HCT116 (cell line): Measurements from ENCODE around the gene PPP2R3C. TPM values are rescaled to one million over a fixed set of nuclear protein-coding genes. Genes with fewer than 3 reads are reported as not detected.

Experiments
- ATAC-seq: fragments of 200-7000 bp; cut with Tn5 transposase; 2 replicates; pipeline ENCODE4 v1.9.1; 2020; ENCODE audit warnings: mild to moderate bottlenecking, moderate library complexity
- BruUV-seq: library from RNA; stranded (reverse); fragments of 400-500 nt; replicated peaks from 2 replicates; lab custom pipeline; 2021; lab: Mats Ljungman, UMichigan
- CTCF ChIA-PET: fragments of 300-600 bp; sonication (Branson Sonifier 250); formaldehyde crosslinking; loops from one replicate; lab custom pipeline; 2021; ENCODE audit warnings: antibody characterized with exemption; lab: Charles Lee
- POLR2A ChIA-PET: fragments of 300-600, 350-600 bp; sonication (Branson Sonifier 250); formaldehyde crosslinking; loops from one replicate; lab custom pipeline; 2021; ENCODE audit warnings: antibody characterized with exemption; lab: Charles Lee
- RAD21 ChIA-PET, 2 experiments: fragments of 300-600 bp; sonication (Branson Sonifier 250); formaldehyde crosslinking; loops; one replicate each; lab custom pipeline; 2023; ENCODE audit warnings: low total read pairs in 2 of 2; ENCODE audit not compliant: uncharacterized antibody in 2 of 2, unreplicated experiment in 2 of 2, low non-redundant PET in 1 of 2; lab: Charles Lee
- DNase-seq: peaks from one replicate; pipeline ENCODE4 v3.0.0-alpha.2; 2010; ENCODE audit warnings: low read depth, low spot score
- H2AFZ ChIP-seq: fragments of 200-600 bp; shearing (Covaris generic), sonication (generic); 2 replicates; pipeline ENCODE4 v1.6.1; 2017; ENCODE audit warnings: low read depth, mixed run types, mixed read lengths, antibody characterized with exemption, low read length; ENCODE audit not compliant: poor library complexity, severe bottlenecking
- H3K27ac ChIP-seq: 2 replicates; pipeline ENCODE4 v1.5.1; 2012; ENCODE audit warnings: low read depth, low read length
- H3K27me3 ChIP-seq: fragments of 200-600 bp; sonication (generic); 2 replicates; pipeline ENCODE4 v1.6.1; 2016; ENCODE audit warnings: mixed run types, low read length, mixed read lengths; ENCODE audit not compliant: insufficient read depth
- H3K36me3 ChIP-seq, 2 experiments: fragments of 200-500 bp in 1 of 2; fragments of 200-600 bp in 1 of 2; sonication (Bioruptor generic) in 1 of 2; sonication (generic) in 1 of 2; 2 replicates each; pipeline versions ENCODE4 v1.5.1 to v1.6.1; 2014 to 2016; ENCODE audit warnings: low read length in 2 of 2, inconsistent platforms in 1 of 2, mixed read lengths in 1 of 2, mixed run types in 1 of 2; ENCODE audit not compliant: insufficient read depth in 2 of 2, control insufficient read depth in 1 of 2
- H3K4me1 ChIP-seq, 2 experiments: fragments of 200-600 bp in 1 of 2; sonication (generic) in 1 of 2; 2 replicates each; pipeline versions ENCODE4 v1.5.1 to v1.6.1; 2012 to 2017; ENCODE audit warnings: low read length in 2 of 2, inconsistent platforms in 1 of 2, mild to moderate bottlenecking in 1 of 2, mixed read lengths in 1 of 2, mixed run types in 1 of 2, moderate library complexity in 1 of 2; ENCODE audit not compliant: insufficient read depth in 2 of 2, control insufficient read depth in 1 of 2
- H3K4me2 ChIP-seq: fragments of 200-600 bp; sonication (generic); 2 replicates; pipeline ENCODE4 v1.6.1; 2017; ENCODE audit warnings: mixed run types, low read length, mixed read lengths
- H3K4me3 ChIP-seq, 2 experiments: fragments of 200-600 bp in 1 of 2; sonication (generic) in 1 of 2; replicated peaks in 1 of 2; 2 replicates each; pipeline ENCODE4 v1.5.1; 2011 to 2016; ENCODE audit warnings: low read length in 2 of 2, control low read depth in 1 of 2, low read depth in 1 of 2, mild to moderate bottlenecking in 1 of 2, mixed read lengths in 1 of 2, mixed run types in 1 of 2
- H3K79me2 ChIP-seq: fragments of 200-600 bp; sonication (generic); 2 replicates; pipeline ENCODE4 v1.6.1; 2017; ENCODE audit warnings: mild to moderate bottlenecking, mixed run types, low read length, moderate library complexity, mixed read lengths; ENCODE audit not compliant: insufficient read depth
- H3K9ac ChIP-seq: fragments of 200-600 bp; sonication (generic); 2 replicates; pipeline ENCODE4 v1.6.1; 2016; ENCODE audit warnings: low read length, mixed read lengths
- H3K9me2 ChIP-seq: fragments of 200-600 bp; sonication (generic), shearing (Covaris generic); 2 replicates; pipeline ENCODE4 v1.6.1; 2017; ENCODE audit warnings: mixed run types, mild to moderate bottlenecking, moderate library complexity; ENCODE audit not compliant: insufficient read depth
- H3K9me3 ChIP-seq, 2 experiments: fragments of 200-500 bp in 1 of 2; fragments of 200-600 bp in 1 of 2; sonication (Bioruptor generic) in 1 of 2; sonication (generic) in 1 of 2; 2 replicates each; pipeline ENCODE4 v1.6.1; 2014 to 2017; ENCODE audit warnings: low read length in 2 of 2, mixed read lengths in 2 of 2, inconsistent platforms in 1 of 2, low read depth in 1 of 2, mild to moderate bottlenecking in 1 of 2, mixed run types in 1 of 2, moderate library complexity in 1 of 2; ENCODE audit not compliant: control insufficient read depth in 1 of 2, insufficient read depth in 1 of 2
- H4K20me1 ChIP-seq: fragments of 200-600 bp; sonication (generic), shearing (Covaris generic); 2 replicates; pipeline ENCODE4 v1.6.1; 2017; ENCODE audit warnings: mixed run types, mild to moderate bottlenecking, moderate library complexity; ENCODE audit not compliant: insufficient read depth
- CEBPB ChIP-seq: IDR thresholded peaks from 2 replicates; pipeline ENCODE4 v1.6.1; 2012; ENCODE audit warnings: low read depth
- CTCF ChIP-seq, 3 experiments: fragments of 200-600 bp in 1 of 3; sonication (generic) in 1 of 3; IDR thresholded peaks in 2 of 3; conservative IDR thresholded peaks in 1 of 3; 2 replicates each; pipeline ENCODE4 v1.5.1; 2012 to 2017; ENCODE audit warnings: low read depth in 2 of 3, low read length in 2 of 3, antibody characterized with exemption in 1 of 3, borderline replicate concordance in 1 of 3, control low read depth in 1 of 3, mild to moderate bottlenecking in 1 of 3, mixed read lengths in 1 of 3, mixed run types in 1 of 3, moderate library complexity in 1 of 3; ENCODE audit not compliant: insufficient read depth in 1 of 3
- EZH2 ChIP-seq: fragments of 200-600 bp; sonication (generic); IDR thresholded peaks from 2 replicates; pipeline ENCODE4 v1.6.1; 2017; ENCODE audit warnings: antibody characterized with exemption, mixed run types
- EZH2phosphoT487 ChIP-seq: fragments of 200-600 bp; IDR thresholded peaks from 2 replicates; pipeline ENCODE4 v1.6.1; 2018; ENCODE audit warnings: antibody characterized with exemption, borderline replicate concordance
- JUND ChIP-seq: IDR thresholded peaks from 2 replicates; pipeline ENCODE4 v1.6.1; 2012
- MAX ChIP-seq: IDR thresholded peaks from 2 replicates; pipeline ENCODE4 v1.6.1; 2012
- POLR2A ChIP-seq: IDR thresholded peaks from 2 replicates; pipeline ENCODE4 v1.7.0; 2011; ENCODE audit warnings: borderline replicate concordance; ENCODE audit not compliant: insufficient read depth, insufficient read length; ENCODE audit errors: extremely low read depth
- RAD21 ChIP-seq: IDR thresholded peaks from 2 replicates; pipeline ENCODE4 v1.6.1; 2012; ENCODE audit warnings: low read depth, mild to moderate bottlenecking
- SP1 ChIP-seq: IDR thresholded peaks from 2 replicates; pipeline ENCODE4 v1.6.1; 2012; ENCODE audit warnings: low read depth
- SRF ChIP-seq: IDR thresholded peaks from 2 replicates; pipeline ENCODE4 v1.6.1; 2012; ENCODE audit warnings: low read depth
- YY1 ChIP-seq: IDR thresholded peaks from 2 replicates; pipeline ENCODE4 v1.6.1; 2011; ENCODE audit warnings: low read length, low read depth, moderate library complexity, mild to moderate bottlenecking; ENCODE audit not compliant: insufficient replicate concordance; ENCODE audit errors: extremely low read depth
- ZNF274 ChIP-seq: fragments of 200-500 bp; sonication (Bioruptor generic); IDR thresholded peaks from 2 replicates; pipeline ENCODE4 v1.6.1; 2014; ENCODE audit warnings: mild to moderate bottlenecking, low read depth, low read length, inconsistent platforms
- intact Hi-C: fragments of 100-400 bp; cut with micrococcal nuclease; formaldehyde crosslinking; loops from 2 replicates; pipeline ENCODE4 v1.10.0; 2022
- total RNA-seq: library from RNA; stranded (reverse); gene quantifications from one replicate; pipeline ENCODE4 v1.2.1, GENCODE V29; 2021; ENCODE audit not compliant: unreplicated experiment
- TF ChIP-seq, protein P1 (sequence below): IDR thresholded peaks from 2 replicates; pipeline ENCODE4 v1.6.1; 2012

Gene PPP2R3C
- total RNA-seq, 1 experiment from 2014 or later = 14.1 TPM

GRCh38 chr14:35140718-35141581, 19.2 kb upstream of the PPP2R3C start:
- H3K4me3 ChIP-seq = no peak overlapping the region
- no peaks in the 10 kb centered on the region for H3K4me1 ChIP-seq
- POLR2A ChIA-PET = interaction anchor here (0.6 to 1.5 kb wide), 2 partner anchors 14 to 573 kb away, joined by 3 read pairs; no protein-coding TSS in a partner anchor
- H3K9ac ChIP-seq = no peak overlapping the region
- CTCF ChIA-PET = interaction anchor here (0.6 to 1.6 kb wide), 11 partner anchors 9 to 677 kb away, joined by 3 to 11 read pairs (median 5); partner anchors contain the start of gene NFKBIA
- no TSS peak for BruUV-seq
- intact Hi-C loops = loop anchor here (1.0 to 5.0 kb wide), 2 partner anchors 266 to 546 kb away; no protein-coding TSS in a partner anchor
- TF ChIP-seq, protein P1, sequence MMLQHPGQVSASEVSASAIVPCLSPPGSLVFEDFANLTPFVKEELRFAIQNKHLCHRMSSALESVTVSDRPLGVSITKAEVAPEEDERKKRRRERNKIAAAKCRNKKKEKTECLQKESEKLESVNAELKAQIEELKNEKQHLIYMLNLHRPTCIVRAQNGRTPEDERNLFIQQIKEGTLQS = no peak
- TF ChIP-seq POLR2A (no peak), ZNF274 (no peak), JUND (no peak), RAD21 (peak; percentile 60), SRF (no peak), YY1 (no peak), CTCF (IDR thresholded peaks at IDR 0.05 in 2 of 3, conservative IDR thresholded peaks at IDR 0.05 in 1 of 3; ENCODE audit: borderline replicate concordance in 1 of 3, insufficient read depth in 1 of 3, low read depth in 2 of 3, low read length in 2 of 3) (peak in 2 of 3 experiments; percentile 39 to 46; a peak in 3 of 6 replicates), EZH2 (no peak), SP1 (no peak), MAX (no peak), EZH2phosphoT487 (no peak), CEBPB (no peak)
- TF ChIP-seq, all 23 proteins: peak for 2
- H3K9me2 ChIP-seq = no peaks in the 10 kb centered on the region
- H3K27ac ChIP-seq = no peak overlapping the region
- H3K79me2 ChIP-seq = no peaks in the 10 kb centered on the region; the same call in 1 of the 2 replicates
- no peak for ATAC-seq
- H3K36me3 ChIP-seq = no peaks in the 10 kb centered on the region
- RAD21 ChIA-PET = interaction anchor here (0.6 to 0.9 kb wide), 3 partner anchors 163 to 273 kb away, joined by 3 to 4 read pairs (median 3); no protein-coding TSS in a partner anchor
- no peaks in the 10 kb centered on the region for H3K9me3 ChIP-seq
- H2AFZ ChIP-seq = no peak overlapping the region
- no peaks in the 10 kb centered on the region for H3K27me3 ChIP-seq
- no peak for DNase-seq
- H3K4me2 ChIP-seq = no peak overlapping the region
- H4K20me1 ChIP-seq = no peaks in the 10 kb centered on the region; the same call in 1 of the 2 replicates
